ENCODE data around the gene RELB. TPM values are rescaled to one million over a fixed set of nuclear protein-coding genes. Genes with fewer than 3 reads are reported as not detected.
A peak's percentile ranks its signal among the peaks of the same experiment; 100 is the strongest.

Gene RELB
- total RNA-seq, 4 donors from 2014 or later = 4.8 to 11.8 (median 7.6) TPM

DNA sequence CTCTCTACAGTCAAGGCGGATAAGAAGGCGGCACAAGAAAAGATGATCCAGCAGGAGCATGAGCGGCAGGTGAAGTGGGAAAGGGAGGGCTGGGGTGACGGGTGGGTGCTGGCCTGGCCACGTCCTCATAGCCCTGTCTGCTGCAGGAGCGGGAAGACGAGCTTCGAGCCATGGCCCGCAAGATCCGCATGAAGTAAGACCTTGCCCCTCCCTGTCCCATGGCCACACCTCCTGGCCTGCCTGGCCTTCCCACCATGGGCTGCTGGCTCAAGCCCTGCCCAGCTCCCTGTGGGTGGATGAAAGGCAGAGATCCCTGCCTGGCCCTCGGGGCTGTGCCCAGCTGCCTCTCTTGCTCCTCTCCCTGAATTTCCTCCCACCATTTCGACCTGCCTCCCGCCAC lies 67.8 kb downstream of the RELB start:
- no peak for DNase-seq
- intact Hi-C loops (cut with DNase I) = no loop called here
- no peak overlapping the region for H3K4me3 ChIP-seq
- WGBS, 2 donors = 42 to 45% methylated on average over 12 to 13 of the region's 13 CpGs
- H3K27me3 ChIP-seq = no peaks in the 10 kb centered on the region
- H3K4me1 ChIP-seq = peaks cover 23 to 71% (median 45%) of the 10 kb centered on the region in 3 donors
- peaks cover 34 to 84% (median 59%) of the 10 kb centered on the region in 3 donors for H3K36me3 ChIP-seq
- no peaks in the 10 kb centered on the region for H3K9me3 ChIP-seq
- peak overlapping the region; percentile 55 to 95 (median 66) for H3K27ac ChIP-seq
- TF ChIP-seq, protein P1, sequence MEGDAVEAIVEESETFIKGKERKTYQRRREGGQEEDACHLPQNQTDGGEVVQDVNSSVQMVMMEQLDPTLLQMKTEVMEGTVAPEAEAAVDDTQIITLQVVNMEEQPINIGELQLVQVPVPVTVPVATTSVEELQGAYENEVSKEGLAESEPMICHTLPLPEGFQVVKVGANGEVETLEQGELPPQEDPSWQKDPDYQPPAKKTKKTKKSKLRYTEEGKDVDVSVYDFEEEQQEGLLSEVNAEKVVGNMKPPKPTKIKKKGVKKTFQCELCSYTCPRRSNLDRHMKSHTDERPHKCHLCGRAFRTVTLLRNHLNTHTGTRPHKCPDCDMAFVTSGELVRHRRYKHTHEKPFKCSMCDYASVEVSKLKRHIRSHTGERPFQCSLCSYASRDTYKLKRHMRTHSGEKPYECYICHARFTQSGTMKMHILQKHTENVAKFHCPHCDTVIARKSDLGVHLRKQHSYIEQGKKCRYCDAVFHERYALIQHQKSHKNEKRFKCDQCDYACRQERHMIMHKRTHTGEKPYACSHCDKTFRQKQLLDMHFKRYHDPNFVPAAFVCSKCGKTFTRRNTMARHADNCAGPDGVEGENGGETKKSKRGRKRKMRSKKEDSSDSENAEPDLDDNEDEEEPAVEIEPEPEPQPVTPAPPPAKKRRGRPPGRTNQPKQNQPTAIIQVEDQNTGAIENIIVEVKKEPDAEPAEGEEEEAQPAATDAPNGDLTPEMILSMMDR (IDR thresholded peaks at IDR 0.05) = no peak
- TF ChIP-seq POLR2A (IDR thresholded peaks at IDR 0.05) = no peak

DNA sequence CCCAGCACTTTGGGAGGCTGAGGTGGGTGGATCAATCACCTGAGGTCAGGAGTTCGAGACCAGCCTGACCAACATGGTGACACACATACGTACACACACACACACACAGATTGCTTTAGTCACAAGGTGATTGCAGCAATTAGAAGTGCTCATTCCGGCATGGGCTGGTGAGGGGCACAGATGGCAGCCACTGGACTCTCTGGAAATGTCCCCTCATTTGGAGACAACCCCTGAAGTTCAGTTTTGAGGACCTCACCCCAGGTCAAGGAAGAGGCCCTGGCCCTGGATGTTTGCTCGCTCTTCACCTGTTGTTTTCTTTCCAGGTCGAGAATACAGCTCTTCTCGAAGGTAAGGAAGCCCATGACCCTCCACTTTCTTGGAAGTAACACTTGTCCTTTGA lies 69.0 kb downstream of the RELB start:
- intact Hi-C loops (cut with DNase I) = no loop called here
- H3K4me3 ChIP-seq = no peak overlapping the region
- WGBS, 2 donors = 71 to 94% methylated on average over 3 of the region's 6 CpGs
- no peaks in the 10 kb centered on the region for H3K27me3 ChIP-seq
- no peak for DNase-seq
- no peak for TF ChIP-seq POLR2A (IDR thresholded peaks at IDR 0.05)
- TF ChIP-seq, protein P1 (IDR thresholded peaks at IDR 0.05) = no peak
- peaks cover 32 to 83% (median 53%) of the 10 kb centered on the region in 3 donors for H3K4me1 ChIP-seq
- H3K36me3 ChIP-seq = peaks cover 23 to 72% (median 47%) of the 10 kb centered on the region in 3 donors
- peak overlapping the region; percentile 58 to 95 (median 72) for H3K27ac ChIP-seq
- no peaks in the 10 kb centered on the region for H3K9me3 ChIP-seq

DNA sequence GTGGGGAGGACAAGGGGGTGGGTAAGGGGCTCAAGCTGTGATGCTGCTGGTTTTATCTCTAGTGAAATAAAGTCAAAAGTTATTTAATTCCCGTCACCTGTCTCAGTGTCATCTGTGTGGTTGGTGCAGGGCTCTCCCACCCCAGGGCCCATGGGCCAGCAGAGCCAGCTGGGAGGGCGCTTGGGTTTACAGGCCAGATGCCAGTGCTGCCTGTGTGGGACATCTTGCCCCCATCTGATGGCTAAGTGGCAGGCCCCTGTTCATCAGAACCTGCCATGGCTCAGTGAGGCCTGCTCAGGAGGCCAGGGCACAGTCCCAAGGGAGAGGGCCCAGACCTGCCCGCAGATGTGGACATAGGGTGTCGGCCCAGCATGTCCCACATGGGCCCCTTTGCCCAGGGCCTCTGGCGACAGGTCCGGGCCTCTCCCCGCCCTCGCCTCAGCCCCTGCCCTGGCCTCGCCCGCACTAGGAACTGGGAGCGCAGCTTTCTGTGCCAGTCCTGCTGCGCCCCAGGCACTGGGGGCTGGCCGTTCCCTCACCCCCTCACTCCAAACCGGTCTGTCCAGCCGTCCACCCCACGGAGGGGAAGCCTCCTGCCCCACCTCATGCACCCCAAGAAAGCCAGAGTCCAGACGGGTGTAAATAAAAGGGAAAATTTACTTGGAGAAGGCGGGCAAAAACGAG lies 69.7 kb downstream of the RELB start:
- H3K4me1 ChIP-seq = peaks cover 38 to 91% (median 53%) of the 10 kb centered on the region in 3 donors
- peaks cover 23 to 65% (median 42%) of the 10 kb centered on the region in 3 donors for H3K36me3 ChIP-seq
- no peak for DNase-seq

DNA sequence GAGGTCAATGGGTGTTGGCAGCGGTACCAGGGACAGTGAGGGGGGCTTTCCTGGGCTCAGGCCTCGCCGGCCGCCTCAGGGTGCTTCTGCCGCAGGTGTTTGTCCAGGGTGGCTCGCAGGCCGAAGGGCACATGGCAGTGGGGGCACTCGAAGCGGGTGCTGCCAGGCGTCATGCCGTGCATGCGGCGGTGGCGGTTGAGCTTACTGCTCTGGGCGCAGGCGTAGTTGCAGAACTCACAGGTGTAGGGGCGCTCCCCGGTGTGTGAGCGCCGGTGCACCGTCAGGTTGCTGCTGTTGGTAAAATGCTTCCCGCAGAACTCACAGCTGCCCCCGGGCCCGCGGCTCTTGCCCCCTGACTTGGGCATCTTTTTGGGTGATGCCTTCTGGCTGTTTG lies 70.3 kb downstream of the RELB start:
- TF ChIP-seq, protein P1 (IDR thresholded peaks at IDR 0.05) = no peak
- TF ChIP-seq POLR2A (IDR thresholded peaks at IDR 0.05) = no peak
- DNase-seq = no peak
- peaks cover 23 to 59% (median 42%) of the 10 kb centered on the region in 3 donors for H3K36me3 ChIP-seq
- peaks cover 38 to 96% (median 55%) of the 10 kb centered on the region in 3 donors for H3K4me1 ChIP-seq
- WGBS, 2 donors = 43 to 49% methylated on average over 13 to 14 of the region's 25 CpGs
- H3K9me3 ChIP-seq = no peaks in the 10 kb centered on the region
- H3K4me3 ChIP-seq = peak overlapping the region in 3 of 4 donors; percentile 3 to 19 (median 12)
- no peaks in the 10 kb centered on the region for H3K27me3 ChIP-seq
- intact Hi-C loops (cut with DNase I) = no loop called here
- peak overlapping the region; percentile 58 to 95 (median 72) for H3K27ac ChIP-seq

More for the DNA sequence above, 69.7 kb downstream of the RELB start:
- intact Hi-C loops (cut with DNase I) = no loop called here
- Histone ChIP-seq H3K27me3 (no peaks in the 10 kb centered on the region), H3K27ac (peak overlapping the region; percentile 58 to 95 (median 72)), H3K4me3 (peak overlapping the region in 2 of 4 donors; percentile 12 to 19), H3K9me3 (no peaks in the 10 kb centered on the region)
- TF ChIP-seq POLR2A (IDR thresholded peaks at IDR 0.05) = no peak
- TF ChIP-seq, protein P1 (IDR thresholded peaks at IDR 0.05) = no peak
- WGBS, 2 donors = 43 to 65% methylated on average over 4 to 9 of the region's 19 CpGs
